HepG2 (cell line): ENCODE data around the gene CYP4F12. TPM values are rescaled to one million over a fixed set of nuclear protein-coding genes. Genes with fewer than 3 reads are reported as not detected.
A peak's percentile ranks its signal among the peaks of the same experiment; 100 is the strongest.

Experiments
- ATAC-seq: fragments of 200-7000 bp; cut with Tn5 transposase; 3 replicates; pipeline ENCODE4 v1.9.1; 2020; ENCODE audit warnings: mild to moderate bottlenecking, moderate library complexity
- BruUV-seq: library from RNA; stranded (reverse); fragments of 400-500 nt; replicated peaks from 2 replicates; lab custom pipeline; 2021; lab: Mats Ljungman, UMichigan
- CTCF ChIA-PET: fragments of 300-600 bp; formaldehyde crosslinking; extraction: SDS; loops from one replicate; lab custom pipeline; 2021; ENCODE audit warnings: low total read pairs, inconsistent platforms, low intra/inter-chr PET ratio; lab: Yijun Ruan, JAX
- POLR2A ChIA-PET: fragments of 350-600 bp; sonication (Branson Sonifier 250); formaldehyde crosslinking; loops from one replicate; lab custom pipeline; 2020; ENCODE audit warnings: antibody characterized with exemption, inconsistent platforms; lab: Yijun Ruan, JAX
- DNase-seq: peaks from one replicate; pipeline ENCODE4 v3.0.0-alpha.2; 2015; ENCODE audit warnings: low spot score
- FAIRE-seq: peaks from 3 replicates; lab custom pipeline; 2011; peaks lifted over from hg19 to GRCh38; lab: Jason Lieb, UNC
- H2AFZ ChIP-seq: one replicate; pipeline ENCODE4 v1.6.1; 2011; ENCODE audit warnings: low read length, inconsistent platforms
- H3K27ac ChIP-seq: fragments of 300-600 bp; 3 replicates; pipeline ENCODE4 v1.8.0; 2011; ENCODE audit warnings: mixed run types, mild to moderate bottlenecking, mixed read lengths, low read length, inconsistent platforms; ENCODE audit not compliant: insufficient read depth; ENCODE audit errors: extremely low read length
- H3K27me3 ChIP-seq, 2 experiments: fragments of 200-600 bp in 1 of 2; 2 replicates in 1 of 2; 3 replicates in 1 of 2; pipeline versions ENCODE4 v1.6.0 to v1.8.0; 2011; ENCODE audit warnings: low read length in 2 of 2, mild to moderate bottlenecking in 2 of 2, moderate library complexity in 2 of 2, inconsistent platforms in 1 of 2; ENCODE audit not compliant: insufficient read depth in 2 of 2, control insufficient read depth in 1 of 2
- H3K36me3 ChIP-seq, 2 experiments: fragments of 200-600 bp in 1 of 2; replicated peaks in 1 of 2; 2 replicates in 1 of 2; 3 replicates in 1 of 2; pipeline versions ENCODE4 v1.5.1 to v1.8.0; 2011; ENCODE audit warnings: low read length in 2 of 2, inconsistent platforms in 1 of 2; ENCODE audit not compliant: insufficient read depth in 2 of 2, control insufficient read depth in 1 of 2
- H3K4me1 ChIP-seq: 2 replicates; pipeline ENCODE4 v1.5.1; 2012; ENCODE audit warnings: low read length, inconsistent platforms; ENCODE audit not compliant: insufficient read depth
- H3K4me2 ChIP-seq: 2 replicates; pipeline ENCODE4 v1.6.0; 2011; ENCODE audit warnings: low read depth, low read length, inconsistent platforms
- H3K4me3 ChIP-seq, 3 experiments: fragments of 200-600 bp in 1 of 3; sonication (generic), shearing (Covaris generic) in 1 of 3; replicated peaks in 1 of 3; 2 replicates each; pipeline ENCODE4 v1.5.1; 2011 to 2016; ENCODE audit warnings: low read length in 3 of 3, inconsistent platforms in 2 of 3, low read depth in 2 of 3, mild to moderate bottlenecking in 2 of 3, control low read depth in 1 of 3, mixed read lengths in 1 of 3; ENCODE audit not compliant: insufficient read depth in 1 of 3
- H3K79me2 ChIP-seq: one replicate; pipeline ENCODE4 v1.6.1; 2011; ENCODE audit warnings: low read length, inconsistent platforms; ENCODE audit not compliant: insufficient read depth
- H3K9ac ChIP-seq: 2 replicates; pipeline ENCODE4 v1.6.0; 2011; ENCODE audit warnings: mild to moderate bottlenecking, low read depth, low read length, inconsistent platforms; ENCODE audit not compliant: insufficient read depth
- H3K9me3 ChIP-seq: 2 replicates; pipeline ENCODE4 v1.5.1; 2012; ENCODE audit warnings: mild to moderate bottlenecking, low read length
- H4K20me1 ChIP-seq: 2 replicates; pipeline ENCODE4 v1.6.0; 2011; ENCODE audit warnings: inconsistent platforms, mild to moderate bottlenecking, low read length, moderate library complexity; ENCODE audit not compliant: insufficient read depth
- EHMT2 ChIP-seq: fragments of 200-600 bp; sonication (generic); IDR thresholded peaks from 2 replicates; pipeline ENCODE4 v1.7.0; 2017; ENCODE audit warnings: antibody characterized with exemption, low read depth, low read length, borderline replicate concordance
- MIER2 ChIP-seq: IDR thresholded peaks from 2 replicates; pipeline ENCODE4 v1.6.1; 2016; ENCODE audit warnings: missing biosample characterization, missing genetic modification reagents
- SALL1 ChIP-seq: sonication (generic); formaldehyde crosslinking; IDR thresholded peaks from 2 replicates; pipeline ENCODE4 v1.8.0; 2022; ENCODE audit warnings: mild to moderate bottlenecking, missing genetic modification reagents
- ZFP41 ChIP-seq: sonication (generic); formaldehyde crosslinking; IDR thresholded peaks from 2 replicates; pipeline ENCODE4 v1.4.0; 2020; ENCODE audit warnings: mild to moderate bottlenecking, missing genetic modification reagents, borderline replicate concordance
- ZFX ChIP-seq: sonication (generic); formaldehyde crosslinking; IDR thresholded peaks from 2 replicates; pipeline ENCODE4 v1.4.0; 2020; ENCODE audit warnings: mild to moderate bottlenecking, low read depth, missing genetic modification reagents, moderate library complexity
- WGBS: methylation state at CpG from one replicate; pipeline ENCODE4 v1.1.6; 2017; ENCODE audit warnings: low lambda C conversion rate; 5-methylcytosine and 5-hydroxymethylcytosine counted together
- in situ Hi-C: cut with HindIII; loops from 2 replicates; pipeline ENCODE4 v1.10.0; 2017; ENCODE audit warnings: low pct_unique_long_range_greater_than_20kb; ENCODE audit not compliant: extremely low pct_ligation_motif_present
- intact Hi-C: fragments of 100-400 bp; cut with micrococcal nuclease; formaldehyde crosslinking; loops from one replicate; pipeline ENCODE4 v1.10.0; 2022; ENCODE audit not compliant: unreplicated experiment
- polyA plus RNA-seq, 8 experiments: library from polyadenylated mRNA; depleted of rRNA in 3 of 8; stranded (reverse) in 7 of 8; unstranded in 1 of 8; fragments of >200 nt; fragmentation: Illumina TruSeq in 4 of 8; extraction: Trizol in 4 of 8; gene quantifications; 2 replicates each; pipeline versions ENCODE4 v1.2.1 to v1.2.3, GENCODE V29; 2011 to 2016; ENCODE audit warnings: low read depth in 4 of 8, missing spikeins in 1 of 8, mixed read lengths in 1 of 8; ENCODE audit not compliant: insufficient read depth in 1 of 8
- total RNA-seq, 5 experiments: library from RNA; depleted of rRNA; stranded (reverse); fragments of >200 nt; fragmentation: Illumina TruSeq; extraction: Trizol; gene quantifications; 2 replicates each; pipeline ENCODE4 v1.2.3, GENCODE V29; 2016; ENCODE audit warnings: low read depth in 1 of 5
- TF ChIP-seq, protein P1 (sequence below), 2 experiments: IDR thresholded peaks; 2 replicates each; pipeline ENCODE4 v1.6.1; 2011 to 2012; ENCODE audit warnings: low read length in 2 of 2, borderline replicate concordance in 1 of 2, low read depth in 1 of 2, mild to moderate bottlenecking in 1 of 2, moderate library complexity in 1 of 2

Gene CYP4F12
- total and polyA plus RNA-seq, 2 of the 13 experiments (the other 11 are each of a cell fraction or from before 2014, with no cell fraction given), result 29.9 to 30.8 TPM

DNA sequence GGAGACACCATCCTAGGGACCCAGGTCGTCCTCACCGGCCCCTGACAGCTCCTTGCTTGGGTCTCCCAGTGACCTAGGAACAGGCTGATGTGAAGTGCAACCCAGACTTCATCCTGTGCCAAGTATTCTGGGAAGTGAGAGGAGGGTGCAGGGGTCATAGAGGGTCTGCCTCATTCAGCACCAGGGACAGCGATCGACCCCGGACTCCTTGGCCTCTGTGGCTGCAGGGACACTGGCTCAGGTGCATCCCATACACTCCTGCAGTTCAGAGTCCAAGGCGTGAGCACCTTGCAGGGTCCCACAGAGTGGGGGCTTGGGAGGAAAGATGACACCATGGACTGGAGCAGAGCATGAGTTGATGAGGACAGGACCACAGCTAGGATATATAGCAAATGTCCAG lies 44.9 kb downstream of the CYP4F12 start:
- FAIRE-seq (no peak), ATAC-seq (no peak), DNase-seq (no peak)
- CTCF ChIA-PET, result no interaction called here
- TF ChIP-seq SALL1 (CRISPR knock-in tag) (peak; percentile 54), MIER2 (CRISPR knock-in tag) (peak; percentile 93), ZFP41 (CRISPR knock-in tag) (no peak), ZFX (CRISPR knock-in tag) (no peak), EHMT2 (0 out of 2 replicates have a peak, but pooled peaks have one; percentile 40)
- TF ChIP-seq, protein P1, sequence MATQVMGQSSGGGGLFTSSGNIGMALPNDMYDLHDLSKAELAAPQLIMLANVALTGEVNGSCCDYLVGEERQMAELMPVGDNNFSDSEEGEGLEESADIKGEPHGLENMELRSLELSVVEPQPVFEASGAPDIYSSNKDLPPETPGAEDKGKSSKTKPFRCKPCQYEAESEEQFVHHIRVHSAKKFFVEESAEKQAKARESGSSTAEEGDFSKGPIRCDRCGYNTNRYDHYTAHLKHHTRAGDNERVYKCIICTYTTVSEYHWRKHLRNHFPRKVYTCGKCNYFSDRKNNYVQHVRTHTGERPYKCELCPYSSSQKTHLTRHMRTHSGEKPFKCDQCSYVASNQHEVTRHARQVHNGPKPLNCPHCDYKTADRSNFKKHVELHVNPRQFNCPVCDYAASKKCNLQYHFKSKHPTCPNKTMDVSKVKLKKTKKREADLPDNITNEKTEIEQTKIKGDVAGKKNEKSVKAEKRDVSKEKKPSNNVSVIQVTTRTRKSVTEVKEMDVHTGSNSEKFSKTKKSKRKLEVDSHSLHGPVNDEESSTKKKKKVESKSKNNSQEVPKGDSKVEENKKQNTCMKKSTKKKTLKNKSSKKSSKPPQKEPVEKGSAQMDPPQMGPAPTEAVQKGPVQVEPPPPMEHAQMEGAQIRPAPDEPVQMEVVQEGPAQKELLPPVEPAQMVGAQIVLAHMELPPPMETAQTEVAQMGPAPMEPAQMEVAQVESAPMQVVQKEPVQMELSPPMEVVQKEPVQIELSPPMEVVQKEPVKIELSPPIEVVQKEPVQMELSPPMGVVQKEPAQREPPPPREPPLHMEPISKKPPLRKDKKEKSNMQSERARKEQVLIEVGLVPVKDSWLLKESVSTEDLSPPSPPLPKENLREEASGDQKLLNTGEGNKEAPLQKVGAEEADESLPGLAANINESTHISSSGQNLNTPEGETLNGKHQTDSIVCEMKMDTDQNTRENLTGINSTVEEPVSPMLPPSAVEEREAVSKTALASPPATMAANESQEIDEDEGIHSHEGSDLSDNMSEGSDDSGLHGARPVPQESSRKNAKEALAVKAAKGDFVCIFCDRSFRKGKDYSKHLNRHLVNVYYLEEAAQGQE (IDR thresholded peaks at IDR 0.05; ENCODE audit: borderline replicate concordance in 1 of 2, low read depth in 1 of 2, low read length in 2 of 2), result peak; percentile 93
- BruUV-seq, result no TSS peak
- intact Hi-C loops, result no loop called here
- Histone ChIP-seq H3K79me2 (no peaks in the 10 kb centered on the region), H2AFZ (no peak overlapping the region), H3K4me1 (no peaks in the 10 kb centered on the region), H3K27ac (no peak overlapping the region), H3K9me3 (no peaks in the 10 kb centered on the region), H3K4me3 (no peak overlapping the region), H3K27me3 (no peaks in the 10 kb centered on the region), H3K9ac (no peak overlapping the region), H3K36me3 (no peaks in the 10 kb centered on the region), H3K4me2 (no peak overlapping the region), H4K20me1 (no peaks in the 10 kb centered on the region)
- POLR2A ChIA-PET, result no interaction called here
- WGBS, result 3% methylated on average over 5 of the region's 6 CpGs
- in situ Hi-C loops, result no loop called here
